IMR-90 (cell line): Measurements from ENCODE around the gene LPAR1. TPM values are rescaled to one million over a fixed set of nuclear protein-coding genes. Genes with fewer than 3 reads are reported as not detected.
A peak's percentile ranks its signal among the peaks of the same experiment; 100 is the strongest.

ENCODE experiments used
- ATAC-seq: fragments of 200-7000 bp; cut with Tn5 transposase; 2 replicates; pipeline ENCODE4 v1.9.1; 2020; ENCODE audit warnings: low read depth, mild to moderate bottlenecking, moderate library complexity
- BruUV-seq: library from RNA; stranded (reverse); fragments of 400-500 nt; replicated peaks from 2 replicates; lab custom pipeline; 2021; lab: Mats Ljungman, UMichigan
- CTCF ChIA-PET: fragments of 300-600 bp; formaldehyde crosslinking; extraction: SDS; loops from one replicate; lab custom pipeline; 2021; ENCODE audit warnings: antibody characterized with exemption; lab: Yijun Ruan, JAX
- POLR2A ChIA-PET: fragments of 300-600 bp; sonication (Branson Sonifier 250); formaldehyde crosslinking; loops from one replicate; lab custom pipeline; 2022; ENCODE audit warnings: antibody characterized with exemption; ENCODE audit not compliant: unreplicated experiment; lab: Charles Lee
- DNase-seq: peaks from one replicate; pipeline ENCODE4 v3.0.0; 2013
- H2AFZ ChIP-seq: replicated peaks from 2 replicates; pipeline ENCODE3; 2013; ENCODE audit warnings: low read length, mild to moderate bottlenecking; ENCODE audit not compliant: poor library complexity
- H2AK5ac ChIP-seq: 2 replicates; pipeline ENCODE4 v1.6.1; 2013; ENCODE audit warnings: low read depth, low read length, inconsistent platforms
- H2AK9ac ChIP-seq: replicated peaks from 2 replicates; pipeline ENCODE3; 2013; ENCODE audit warnings: mild to moderate bottlenecking, low read depth, low read length, moderate library complexity; ENCODE audit not compliant: poor library complexity
- H2BK120ac ChIP-seq: 2 replicates; pipeline ENCODE4 v1.6.1; 2013; ENCODE audit warnings: low read depth, low read length, inconsistent platforms
- H2BK15ac ChIP-seq: 3 replicates; pipeline ENCODE4 v1.6.1; 2013; ENCODE audit warnings: low read depth, low read length, inconsistent platforms
- H2BK20ac ChIP-seq: 2 replicates; pipeline ENCODE4 v1.6.1; 2013; ENCODE audit warnings: low read depth, mild to moderate bottlenecking, inconsistent platforms, low read length, moderate library complexity
- H2BK5ac ChIP-seq: 2 replicates; pipeline ENCODE4 v1.6.1; 2013; ENCODE audit warnings: mild to moderate bottlenecking, low read depth, low read length, inconsistent platforms; ENCODE audit not compliant: poor library complexity, severe bottlenecking
- H3K14ac ChIP-seq: replicated peaks from 2 replicates; pipeline ENCODE4 v1.6.1; 2013; ENCODE audit warnings: low read depth, low read length, inconsistent platforms
- H3K18ac ChIP-seq: 2 replicates; pipeline ENCODE4 v1.6.1; 2013; ENCODE audit warnings: low read depth, low read length, control low read depth
- H3K23ac ChIP-seq: 2 replicates; pipeline ENCODE4 v1.6.1; 2013; ENCODE audit warnings: low read depth, low read length, inconsistent platforms
- H3K27ac ChIP-seq: 2 replicates; pipeline ENCODE4 v1.5.1; 2013; ENCODE audit warnings: mild to moderate bottlenecking, control low read depth, low read length; ENCODE audit not compliant: insufficient read depth
- H3K27me3 ChIP-seq: 2 replicates; pipeline ENCODE4 v1.6.1; 2013; ENCODE audit warnings: low read length; ENCODE audit not compliant: control insufficient read depth, insufficient read depth
- H3K36me3 ChIP-seq: 2 replicates; pipeline ENCODE4 v1.6.1; 2013; ENCODE audit warnings: low read length, mixed read lengths; ENCODE audit not compliant: control insufficient read depth, insufficient read depth
- H3K4ac ChIP-seq: 2 replicates; pipeline ENCODE4 v1.6.1; 2013; ENCODE audit warnings: low read depth, low read length, inconsistent platforms
- H3K4me1 ChIP-seq: 2 replicates; pipeline ENCODE4 v1.6.1; 2013; ENCODE audit warnings: low read length, mixed read lengths; ENCODE audit not compliant: control insufficient read depth, insufficient read depth
- H3K4me2 ChIP-seq: 2 replicates; pipeline ENCODE4 v1.6.1; 2013; ENCODE audit warnings: low read depth, mild to moderate bottlenecking, control low read depth, low read length, moderate library complexity
- H3K4me3 ChIP-seq: 2 replicates; pipeline ENCODE4 v1.5.1; 2013; ENCODE audit warnings: low read depth, mild to moderate bottlenecking, control low read depth, low read length, moderate library complexity; ENCODE audit not compliant: insufficient read depth
- H3K56ac ChIP-seq: 2 replicates; pipeline ENCODE4 v1.6.1; 2013; ENCODE audit warnings: low read length, inconsistent platforms; ENCODE audit not compliant: insufficient read depth; ENCODE audit errors: extremely low read depth
- H3K79me1 ChIP-seq, 2 experiments: 2 replicates each; pipeline ENCODE4 v1.6.1; 2013; ENCODE audit warnings: low read length in 2 of 2, inconsistent platforms in 1 of 2, low read depth in 1 of 2
- H3K9ac ChIP-seq: 2 replicates; pipeline ENCODE4 v1.6.1; 2013; ENCODE audit warnings: low read depth, low read length, control low read depth
- H3K9me1 ChIP-seq: 2 replicates; pipeline ENCODE4 v1.6.1; 2013; ENCODE audit warnings: low read length, inconsistent platforms; ENCODE audit not compliant: insufficient read depth
- H3K9me3 ChIP-seq: 2 replicates; pipeline ENCODE4 v1.6.1; 2013; ENCODE audit warnings: low read length; ENCODE audit not compliant: control insufficient read depth, insufficient read depth
- H4K20me1 ChIP-seq: 2 replicates; pipeline ENCODE4 v1.6.1; 2013; ENCODE audit warnings: low read length, inconsistent platforms; ENCODE audit not compliant: insufficient read depth
- H4K5ac ChIP-seq: 2 replicates; pipeline ENCODE4 v1.6.1; 2013; ENCODE audit warnings: mild to moderate bottlenecking, low read depth, low read length, control low read depth
- H4K8ac ChIP-seq, 2 experiments: 2 replicates each; pipeline ENCODE4 v1.6.1; 2013; ENCODE audit warnings: low read depth in 2 of 2, low read length in 2 of 2, control low read depth in 1 of 2, inconsistent platforms in 1 of 2
- H4K91ac ChIP-seq: 2 replicates; pipeline ENCODE4 v1.6.1; 2013; ENCODE audit warnings: low read depth, low read length, inconsistent platforms; ENCODE audit not compliant: insufficient read depth
- BHLHE40 ChIP-seq: fragments of 150-350 bp; IDR thresholded peaks from 2 replicates; pipeline ENCODE4 v1.6.1; 2016; ENCODE audit warnings: mild to moderate bottlenecking, low read depth, low read length
- CEBPB ChIP-seq: IDR thresholded peaks from 2 replicates; pipeline ENCODE4 v1.6.1; 2012; ENCODE audit warnings: low read depth, low read length, improper control_type of control experiment
- CTCF ChIP-seq: conservative IDR thresholded peaks from 2 replicates; pipeline ENCODE4 v1.5.1; 2012; ENCODE audit warnings: mild to moderate bottlenecking, low read depth, low read length, improper control_type of control experiment
- FOS ChIP-seq: fragments of 150-350 bp; IDR thresholded peaks from 2 replicates; pipeline ENCODE4 v1.6.1; 2016; ENCODE audit warnings: low read depth, low read length
- MAFK ChIP-seq: IDR thresholded peaks from 2 replicates; pipeline ENCODE4 v1.6.1; 2012; ENCODE audit warnings: low read depth, low read length, improper control_type of control experiment
- MAZ ChIP-seq: IDR thresholded peaks from 2 replicates; pipeline ENCODE4 v1.6.1; 2012; ENCODE audit warnings: low read depth, mild to moderate bottlenecking, low read length, improper control_type of control experiment, moderate library complexity, borderline replicate concordance
- MXI1 ChIP-seq: IDR thresholded peaks from 2 replicates; pipeline ENCODE4 v1.6.1; 2012; ENCODE audit warnings: low read depth, mild to moderate bottlenecking, low read length, moderate library complexity, borderline replicate concordance
- NFE2L2 ChIP-seq: fragments of 150-350 bp; IDR thresholded peaks from 2 replicates; pipeline ENCODE4 v1.6.1; 2016; ENCODE audit warnings: low read depth, mild to moderate bottlenecking, low read length
- POLR2A ChIP-seq: IDR thresholded peaks from 2 replicates; pipeline ENCODE4 v1.6.1; 2012; ENCODE audit warnings: mild to moderate bottlenecking, low read depth, low read length
- RAD21 ChIP-seq: IDR thresholded peaks from 2 replicates; pipeline ENCODE4 v1.6.1; 2012; ENCODE audit warnings: low read length, improper control_type of control experiment
- RFX5 ChIP-seq: IDR thresholded peaks from 2 replicates; pipeline ENCODE4 v1.8.0; 2012; ENCODE audit warnings: low read depth, mild to moderate bottlenecking, low read length, moderate library complexity
- SMC3 ChIP-seq: fragments of 150-350 bp; IDR thresholded peaks from 2 replicates; pipeline ENCODE4 v1.6.1; 2016; ENCODE audit warnings: low read depth, mild to moderate bottlenecking, antibody characterized with exemption, low read length, moderate library complexity
- WGBS, 2 experiments: methylation state at CpG; one replicate each; pipeline versions ENCODE4 v1.1.5 to v1.1.7; 2013; ENCODE audit warnings: missing lambda C conversion rate in 2 of 2; ENCODE audit not compliant: insufficient read length in 1 of 2; ENCODE audit errors: extremely low coverage in 2 of 2; 5-methylcytosine and 5-hydroxymethylcytosine counted together
- dilution Hi-C: fragments of 300-500 bp; cut with HindIII; formaldehyde crosslinking; loops from one replicate; pipeline ENCODE4 v1.14.3; 2018; ENCODE audit warnings: low sequenced_read_pairs; ENCODE audit not compliant: unreplicated experiment
- in situ Hi-C: fragments of 300-500 bp; cut with MboI; formaldehyde crosslinking; loops from 3 replicates; pipeline ENCODE4 v1.14.3; 2019; ENCODE audit warnings: low sequenced_read_pairs, inconsistent platforms, mixed read lengths
- intact Hi-C: fragments of 100-400 bp; cut with micrococcal nuclease; formaldehyde crosslinking; loops from 2 replicates; pipeline ENCODE4 v1.10.0; 2022
- polyA plus RNA-seq, 3 experiments: library from polyadenylated mRNA; depleted of rRNA; stranded (reverse); fragments of >200 nt; gene quantifications; 2 replicates each; pipeline ENCODE4 v1.2.3, GENCODE V29; 2012; ENCODE audit warnings: low replicate concordance in 1 of 3
- total RNA-seq: library from RNA; depleted of rRNA; stranded (reverse); fragments of >200 nt; gene quantifications from 2 replicates; pipeline ENCODE4 v1.2.3, GENCODE V29; 2012

LPAR1 gene
- total and polyA plus RNA-seq, 2 of the 4 experiments (the other 2 are of a cell fraction), result 171 to 315 TPM

GRCh38 chr9:110847671-110848070 lies 190.6 kb downstream of the LPAR1 start (continued):
- TF ChIP-seq MAFK, result 0 out of 2 replicates have a peak, but pooled peaks have one; percentile 5
- TF ChIP-seq POLR2A, result no peak
- TF ChIP-seq BHLHE40, result no peak

GRCh38 chr9:110846215-110846614 lies 192.1 kb downstream of the LPAR1 start:
- peaks cover 4% of the 10 kb centered on the region for H3K9me1 ChIP-seq
- CTCF ChIA-PET, result no interaction called here
- dilution Hi-C loops, result no loop called here

More at GRCh38 chr9:110846215-110846614, 192.1 kb downstream of the LPAR1 start:
- Histone ChIP-seq H2AFZ (no peak overlapping the region), H3K4me3 (no peak overlapping the region), H4K91ac (no peak overlapping the region), H3K79me1 (peaks cover 0 to 8% of the 10 kb centered on the region in 2 experiments; a peak in 1 of 4 replicates), H2BK20ac (peak overlapping the region; percentile 75; the same call in 1 of the 2 replicates), H4K8ac (peak overlapping the region in 1 of 2 experiments; percentile 59; a peak in 1 of 4 replicates), H2AK9ac (no peak overlapping the region), H2BK5ac (no peak overlapping the region), H2BK15ac (0 out of 3 replicates have a peak overlapping the region, but pooled peaks have one; percentile 25), H3K4ac (peak overlapping the region; percentile 84), H3K9me3 (no peaks in the 10 kb centered on the region; the same call in 1 of the 2 replicates), H3K27ac (peak overlapping the region; percentile 13; the same call in 1 of the 2 replicates), H3K23ac (0 out of 2 replicates have a peak overlapping the region, but pooled peaks have one; percentile 20), H3K4me2 (no peak overlapping the region), H4K5ac (peak overlapping the region; percentile 86; the same call in 1 of the 2 replicates), H2BK120ac (peak overlapping the region; percentile 72), H3K4me1 (peaks cover 7% of the 10 kb centered on the region), H3K56ac (no peak overlapping the region), H3K18ac (peak overlapping the region; percentile 85), H3K27me3 (no peaks in the 10 kb centered on the region), H4K20me1 (no peaks in the 10 kb centered on the region), H3K36me3 (0 out of 2 replicates have a peak, but pooled peaks cover 3% of the 10 kb centered on the region), H3K14ac (0 out of 2 replicates have a peak overlapping the region, but pooled peaks have one; percentile 45), H2AK5ac (peak overlapping the region; percentile 93; the same call in 1 of the 2 replicates), H3K9ac (no peak overlapping the region)
- in situ Hi-C loops, result no loop called here
- WGBS, 2 experiments, result no CpG with 5 or more reads among the region's 2 CpGs
- no peak for ATAC-seq
- TF ChIP-seq CEBPB (no peak), RAD21 (no peak), POLR2A (no peak), SMC3 (no peak), RFX5 (no peak), NFE2L2 (no peak), MAFK (no peak), CTCF (no peak), MXI1 (no peak), MAZ (no peak), FOS (no peak)
- POLR2A ChIA-PET, result no interaction called here
- no TSS peak for BruUV-seq
- intact Hi-C loops, result no loop called here
- DNase-seq, result no peak
